Measurements from ENCODE around the gene NME8.

- no peak for TF ChIP-seq EZH2 (IDR thresholded peaks at IDR 0.05)
- 0 out of 6 replicates have a peak, but pooled peaks of 1 of the 3 experiments have one; percentile 23 for TF ChIP-seq CTCF (IDR thresholded peaks at IDR 0.05 in 2 of 3, conservative IDR thresholded peaks at IDR 0.05 in 1 of 3; ENCODE audit: borderline replicate concordance in 1 of 3, insufficient read depth in 1 of 3, low read depth in 2 of 3, low read length in 2 of 3)
- TF ChIP-seq SRF (IDR thresholded peaks at IDR 0.05; ENCODE audit: low read depth), result no peak
- no peak for TF ChIP-seq POLR2AphosphoS5 (IDR thresholded peaks at IDR 0.05; ENCODE audit: low read depth, low read length)
- no peak for TF ChIP-seq EZH2phosphoT487 (IDR thresholded peaks at IDR 0.05; ENCODE audit: borderline replicate concordance)
- no peak for TF ChIP-seq CEBPB (IDR thresholded peaks at IDR 0.05; ENCODE audit: low read depth)
- TF ChIP-seq RAD21 (IDR thresholded peaks at IDR 0.05; ENCODE audit: low read depth), result no peak
Observed at GRCh38 chr7:37918526-37918925, 70.1 kb downstream of the NME8 start.
